ENCODE measurements around the gene LACRT.
A peak's percentile ranks its signal among the peaks of the same experiment; 100 is the strongest.

LACRT gene

DNA sequence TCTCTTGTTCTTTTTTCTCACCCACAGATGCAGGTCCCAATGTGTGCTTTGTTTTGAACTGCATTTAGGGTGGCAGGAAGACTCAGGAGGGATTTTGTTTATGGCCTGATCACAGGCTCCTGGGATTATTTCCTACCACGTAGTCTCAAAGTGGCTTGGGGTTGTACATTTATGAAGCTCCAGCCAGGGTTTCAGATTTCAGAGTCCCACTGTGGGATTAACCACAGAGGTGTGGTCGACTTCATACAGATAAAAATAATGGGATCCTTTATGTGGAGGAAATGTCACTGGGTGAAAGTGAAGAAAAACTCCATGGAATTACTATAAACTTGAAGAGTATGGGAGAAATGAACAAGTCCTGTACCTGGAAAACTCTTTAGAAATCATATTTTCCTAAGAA is 32.0 kb downstream of the LACRT start:
- DNase-seq (ENCODE audit: low read depth in 2 of 2): no peak

GRCh38 chr12:54601841-54602240 is 32.9 kb downstream of the LACRT start:
- DNase-seq (ENCODE audit: low read depth in 2 of 2): no peak

DNA sequence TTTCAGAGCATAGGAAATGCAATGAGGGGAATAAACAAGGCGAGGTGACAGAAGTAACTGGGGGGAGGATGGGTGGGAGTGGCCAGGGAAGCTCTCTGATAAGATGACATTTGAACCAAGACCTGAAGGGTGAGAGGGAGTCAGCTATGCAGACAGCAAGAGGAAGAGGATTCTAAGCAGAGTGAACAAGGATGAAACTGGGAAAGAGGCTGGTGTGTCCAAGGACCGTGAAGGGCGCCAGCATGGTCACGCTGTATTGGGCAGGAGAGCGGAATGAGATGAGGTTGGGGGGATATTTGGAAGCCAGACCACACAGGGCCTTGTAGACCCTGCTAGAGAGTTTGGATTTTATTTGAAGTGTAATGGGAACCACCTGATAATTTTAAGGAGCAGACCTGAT is 35.7 kb downstream of the LACRT start:
- no peak for DNase-seq (ENCODE audit: low read depth in 2 of 2)

GRCh38 chr12:54596526-54596946 is 38.2 kb downstream of the LACRT start:
- peak; percentile 6 to 29 for DNase-seq (ENCODE audit: low read depth in 2 of 2)

- DNase-seq (ENCODE audit: low read depth in 2 of 2): no peak
Observed at GRCh38 chr12:54595471-54595870, 39.2 kb downstream of the LACRT start.

- DNase-seq (ENCODE audit: low read depth in 2 of 2): no peak
Observed at GRCh38 chr12:54593725-54594124, 41.0 kb downstream of the LACRT start.

DNA sequence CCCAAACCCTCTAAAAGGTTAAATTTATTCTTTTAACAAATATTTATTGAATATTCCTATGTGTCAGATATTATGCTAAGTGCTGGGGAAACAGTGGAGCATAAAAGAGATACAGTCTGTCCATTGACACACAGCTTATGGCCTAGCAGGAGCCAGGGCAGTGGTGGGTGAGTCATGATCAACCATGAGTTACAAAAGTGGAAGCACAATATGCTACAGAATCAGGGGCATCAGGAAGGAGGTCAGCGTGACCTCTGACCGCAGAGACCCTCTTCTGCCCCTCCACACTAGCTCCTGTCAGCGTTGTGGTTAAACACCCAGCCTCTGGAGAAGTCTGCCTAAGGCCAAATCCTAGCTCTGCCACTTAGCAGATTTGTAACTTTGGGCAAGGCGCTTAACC is 41.6 kb downstream of the LACRT start:
- no peak for DNase-seq (ENCODE audit: low read depth in 2 of 2)

- no peak for DNase-seq (ENCODE audit: low read depth in 2 of 2)
Observed at GRCh38 chr12:54592316-54592715, 42.4 kb downstream of the LACRT start.

DNA sequence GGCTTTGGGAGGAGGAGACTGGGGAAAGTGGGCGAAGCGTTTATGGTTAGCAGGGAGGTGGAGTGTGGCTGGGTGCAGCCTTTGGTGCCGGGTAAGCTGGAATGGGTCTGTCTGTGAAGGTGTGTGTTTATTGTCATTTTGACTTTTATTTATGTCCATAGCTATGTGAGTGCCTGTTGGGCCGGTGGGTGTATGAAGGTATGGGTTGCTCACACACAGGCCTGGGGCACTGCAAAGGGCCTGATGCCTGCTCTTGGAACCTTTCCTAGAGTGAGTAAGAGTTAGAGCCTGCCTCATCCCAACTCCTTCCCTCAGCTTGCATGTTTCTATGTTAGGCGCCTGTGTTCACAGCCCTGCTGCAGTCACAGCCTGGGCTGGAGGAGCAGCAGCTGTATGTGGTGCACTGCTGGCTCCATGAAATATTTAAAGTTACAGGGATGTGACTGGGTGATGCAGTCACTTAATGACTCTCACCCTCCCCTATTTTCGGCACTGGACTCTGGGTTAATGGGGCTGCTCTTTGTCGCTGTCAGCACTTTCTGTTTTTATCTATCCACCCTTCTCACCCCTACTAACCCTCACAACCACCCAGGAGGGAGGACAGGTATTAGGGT is 43.6 kb downstream of the LACRT start:
- DNase-seq (ENCODE audit: low read depth in 2 of 2): no peak

DNA sequence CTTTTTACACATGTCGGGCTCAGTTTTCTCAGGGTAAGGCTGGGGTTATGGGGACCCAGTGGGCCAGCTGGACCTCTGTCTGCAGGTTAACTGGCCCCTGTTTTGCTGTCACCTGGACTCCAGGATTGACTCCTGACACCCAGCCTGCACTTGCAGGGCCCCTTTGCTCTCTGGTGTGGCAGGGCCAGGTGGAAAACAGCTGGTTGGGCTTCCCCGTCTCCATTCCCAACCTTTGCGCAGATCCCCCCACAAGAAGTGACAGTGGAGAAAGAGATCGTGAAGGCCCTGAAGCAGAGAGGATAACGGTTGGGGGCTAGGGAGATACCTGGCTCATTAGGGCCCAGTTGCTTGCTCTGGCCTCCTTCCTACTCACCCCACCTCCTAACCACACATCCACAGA is 44.7 kb downstream of the LACRT start:
- DNase-seq (ENCODE audit: low read depth in 2 of 2): no peak

- no peak for DNase-seq (ENCODE audit: low read depth in 2 of 2)
Observed at GRCh38 chr12:54588890-54589267, 45.8 kb downstream of the LACRT start.

- no peak for DNase-seq (ENCODE audit: low read depth in 2 of 2)
Observed at GRCh38 chr12:54588110-54588889, 46.4 kb downstream of the LACRT start, which contains the start of gene PPP1R1A. TSS of gene PPP1R1A (minus strand) at chr12:54588659. CDS start at chr12:54588488, 171 bp downstream.

DNA sequence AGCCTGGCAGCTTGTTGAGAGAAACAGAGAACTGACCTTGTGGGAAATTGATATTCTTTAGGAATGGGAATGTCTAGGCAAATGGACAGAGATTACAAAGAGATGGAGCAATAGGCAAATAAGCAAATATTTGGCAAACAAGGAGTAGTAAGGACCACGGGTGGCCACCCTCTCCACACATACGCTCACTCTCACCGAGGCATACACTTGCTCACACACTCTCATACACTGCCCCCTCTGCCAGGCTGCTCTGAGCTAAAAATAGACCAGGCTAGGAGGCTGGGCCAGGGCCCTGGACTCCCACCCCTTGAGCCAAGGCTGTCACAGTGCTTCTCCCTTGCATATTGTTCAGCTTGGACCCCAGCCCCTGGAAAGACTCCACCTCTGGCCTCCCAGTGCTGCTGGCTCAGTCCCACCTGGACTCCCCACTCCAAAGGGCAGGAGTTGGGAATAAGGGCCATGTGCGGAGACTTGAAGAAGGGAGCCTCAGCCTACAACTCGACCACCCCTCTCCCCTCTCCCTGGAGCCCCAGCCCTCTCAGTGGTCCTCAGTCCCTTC is 47.3 kb downstream of the LACRT start:
- no peak for DNase-seq (ENCODE audit: low read depth in 2 of 2)

GRCh38 chr12:54586620-54587019 is 48.1 kb downstream of the LACRT start:
- DNase-seq (ENCODE audit: low read depth in 2 of 2): no peak

GRCh38 chr12:54585243-54585642 is 49.5 kb downstream of the LACRT start:
- DNase-seq (ENCODE audit: low read depth in 2 of 2): no peak

GRCh38 chr12:54584128-54584527 is 50.6 kb downstream of the LACRT start:
- no peak for DNase-seq (ENCODE audit: low read depth in 2 of 2)

DNA sequence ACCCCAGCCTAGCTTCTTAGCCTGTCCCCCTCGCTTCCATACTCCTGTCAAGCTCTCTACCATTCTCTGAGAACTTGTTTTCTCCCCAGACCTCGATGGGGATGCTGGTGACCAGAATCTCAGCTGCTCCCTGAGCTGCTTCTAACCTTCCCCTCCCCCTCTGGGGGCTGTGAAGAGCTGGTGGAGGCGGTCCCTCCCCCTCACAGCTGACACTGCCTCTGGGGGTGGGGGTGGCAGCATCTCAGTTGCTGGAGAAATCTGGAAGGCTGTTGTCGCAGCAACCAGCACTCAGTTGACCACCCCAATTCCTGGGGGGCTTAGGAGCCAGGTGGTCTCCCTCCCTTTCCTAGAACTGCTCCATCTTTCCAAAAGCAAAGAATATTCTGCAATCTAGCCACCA is 51.0 kb downstream of the LACRT start:
- no peak for DNase-seq (ENCODE audit: low read depth in 2 of 2)

- no peak for DNase-seq (ENCODE audit: low read depth in 2 of 2)
Observed at GRCh38 chr12:54581412-54581811, 53.3 kb downstream of the LACRT start.

All from stimulated activated CD8-positive, alpha-beta memory T cell treated with anti-CD3 and anti-CD28 coated beads, Interleukin-7, amount 100 ng/mL, for 1 hour (primary cell).